Adrenal gland (tissue), 12 donors: ENCODE results near the gene ATE1. TPM values are rescaled to one million over a fixed set of nuclear protein-coding genes. Genes with fewer than 3 reads are reported as not detected.
"Not testable (repeated sequence)": the region's sequence is repeated elsewhere in the genome, so short reads cannot be mapped to it uniquely, and the experiment has no call there.

Source experiments
- DNase-seq, 7 donors: peaks; one replicate each; pipeline ENCODE4 v3.0.0-alpha.2; 2019 to 2020
- H3K27ac ChIP-seq, 5 donors: fragments of 200-600 bp; sonication (generic) in 4 of 5; 1 replicate in 3 of 5; 2 replicates in 2 of 5; pipeline versions ENCODE4 v1.5.1 to v1.8.0; 2016 to 2020; ENCODE audit warnings: mild to moderate bottlenecking in 1 of 5
- H3K27me3 ChIP-seq: fragments of 200-600 bp; 2 replicates; pipeline ENCODE4 v1.8.0; 2021
- H3K36me3 ChIP-seq, 2 donors: fragments of 200-600 bp; replicated peaks in 1 of 2; 1 replicate in 1 of 2; 2 replicates in 1 of 2; pipeline versions ENCODE4 v1.5.1 to v1.8.0; 2018 to 2022
- H3K4me1 ChIP-seq, 2 donors: fragments of 200-600 bp; replicated peaks in 1 of 2; 1 replicate in 1 of 2; 2 replicates in 1 of 2; pipeline versions ENCODE4 v1.5.1 to v1.8.0; 2018 to 2021
- H3K4me3 ChIP-seq, 4 donors: fragments of 200-600 bp; sonication (generic) in 3 of 4; one replicate each; pipeline ENCODE4 v1.5.1; 2016 to 2018
- H3K9me3 ChIP-seq, 3 donors: fragments of 200-600 bp; sonication (generic) in 1 of 3; replicated peaks in 1 of 3; 1 replicate in 2 of 3; 2 replicates in 1 of 3; pipeline versions ENCODE4 v1.5.1 to v1.8.0; 2016 to 2021
- POLR2A ChIP-seq, 2 donors: fragments of 450-650 bp; IDR thresholded peaks; one replicate each; pipeline ENCODE4 v1.6.1; 2017; ENCODE audit warnings: antibody characterized with exemption in 2 of 2, mild to moderate bottlenecking in 2 of 2, moderate library complexity in 1 of 2
- WGBS, 4 donors: extraction: QIAGEN DNeasy Blood & Tissue Kit in 2 of 4; methylation state at CpG; one replicate each; pipeline versions ENCODE4 v1.1.5 to v1.1.7; 2013 to 2017; 5-methylcytosine and 5-hydroxymethylcytosine counted together
- intact Hi-C, 2 donors: fragments of 100-400 bp; cut with DNase I; formaldehyde crosslinking; loops; one replicate each; pipeline versions ENCODE4 v1.14.1 to v1.15.0; 2022 to 2023
- polyA plus RNA-seq, 3 donors: library from polyadenylated mRNA; stranded (reverse); fragments of 200-250 nt in 2 of 3; fragments of 350-450 nt in 1 of 3; fragmentation: Illumina TruSeq in 1 of 3; extraction: RNeasy Lipid Tissue Mini Kit (QIAGEN cat#74804) in 1 of 3; gene quantifications; one replicate each; pipeline ENCODE4 v1.2.3, GENCODE V29; 2013 to 2014
- total RNA-seq, 9 donors: library from RNA; depleted of rRNA in 4 of 9; stranded (reverse); fragments of >200 nt in 4 of 9; fragments of 120-200 nt in 1 of 9; fragmentation: NEBNext Ultra II Directional in 1 of 9; extraction: Animal tissue kit (Norgen Biotek cat#: 25700) in 1 of 9; gene quantifications; one replicate each; pipeline versions ENCODE4 v1.1.0 to v1.2.4, GENCODE V29; 2013 to 2023
- TF ChIP-seq, protein P1 (sequence below), 6 experiments: fragments of 450-650 bp in 4 of 6; fragments of 200-600 bp in 2 of 6; sonication (generic) in 1 of 6; IDR thresholded peaks; 1 replicate in 5 of 6; 2 replicates in 1 of 6; pipeline versions ENCODE4 v1.5.1 to v1.8.0; 2016 to 2021; ENCODE audit warnings: antibody characterized with exemption in 6 of 6, mild to moderate bottlenecking in 2 of 6, moderate library complexity in 1 of 6
- donor health status: healthy with polysubstance abuse.
- donor health status: Bipolar disorder and iron deficiency.
- donor health status: DM: yes; HTN: yes; CAD: no.
- donor health status: DM: no; HTN: no; CAD: no.
- donor health status: DM: no; HTN: no; CAD: no.
- donor health status: DM: yes; HTN: yes; CAD: no.

The ATE1 gene
- total and polyA plus RNA-seq, 12 donors = 4.2 to 53.7 (median 31.9) TPM

DNA sequence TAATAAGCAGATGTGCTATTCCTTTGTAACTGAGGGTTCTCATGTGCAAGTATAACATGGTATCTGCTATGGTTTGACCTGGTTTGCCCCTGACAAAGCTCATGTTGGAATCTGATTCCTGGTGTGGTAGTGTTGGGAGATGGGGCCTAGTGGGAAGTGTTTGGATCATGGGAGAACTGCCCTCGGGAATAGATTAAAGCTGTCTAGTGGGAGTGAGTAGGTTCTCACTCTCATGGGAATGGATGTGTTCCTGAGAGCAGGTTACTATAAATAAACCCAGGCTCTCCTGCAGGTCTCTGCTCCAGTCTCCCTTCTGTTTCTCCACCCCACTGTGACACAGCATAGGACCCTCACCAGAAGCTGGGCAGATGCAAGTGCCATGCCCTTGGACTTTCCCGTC lies 97.7 kb downstream of the ATE1 start:
- Histone ChIP-seq H3K27me3 (no peaks in the 10 kb centered on the region), H3K9me3 (no peaks in the 10 kb centered on the region), H3K27ac (no peak overlapping the region), H3K4me3 (no peak overlapping the region), H3K36me3 (no peaks in the 10 kb centered on the region), H3K4me1 (no peaks in the 10 kb centered on the region)
- intact Hi-C loops = no loop called here
- no peak for DNase-seq
- WGBS, 4 donors = 92 to 98% (median 96%) methylated on average over 2 of the region's 2 CpGs
- TF ChIP-seq, protein P1, sequence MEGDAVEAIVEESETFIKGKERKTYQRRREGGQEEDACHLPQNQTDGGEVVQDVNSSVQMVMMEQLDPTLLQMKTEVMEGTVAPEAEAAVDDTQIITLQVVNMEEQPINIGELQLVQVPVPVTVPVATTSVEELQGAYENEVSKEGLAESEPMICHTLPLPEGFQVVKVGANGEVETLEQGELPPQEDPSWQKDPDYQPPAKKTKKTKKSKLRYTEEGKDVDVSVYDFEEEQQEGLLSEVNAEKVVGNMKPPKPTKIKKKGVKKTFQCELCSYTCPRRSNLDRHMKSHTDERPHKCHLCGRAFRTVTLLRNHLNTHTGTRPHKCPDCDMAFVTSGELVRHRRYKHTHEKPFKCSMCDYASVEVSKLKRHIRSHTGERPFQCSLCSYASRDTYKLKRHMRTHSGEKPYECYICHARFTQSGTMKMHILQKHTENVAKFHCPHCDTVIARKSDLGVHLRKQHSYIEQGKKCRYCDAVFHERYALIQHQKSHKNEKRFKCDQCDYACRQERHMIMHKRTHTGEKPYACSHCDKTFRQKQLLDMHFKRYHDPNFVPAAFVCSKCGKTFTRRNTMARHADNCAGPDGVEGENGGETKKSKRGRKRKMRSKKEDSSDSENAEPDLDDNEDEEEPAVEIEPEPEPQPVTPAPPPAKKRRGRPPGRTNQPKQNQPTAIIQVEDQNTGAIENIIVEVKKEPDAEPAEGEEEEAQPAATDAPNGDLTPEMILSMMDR (IDR thresholded peaks at IDR 0.05) = no peak
- no peak for TF ChIP-seq POLR2A (IDR thresholded peaks at IDR 0.05)

DNA sequence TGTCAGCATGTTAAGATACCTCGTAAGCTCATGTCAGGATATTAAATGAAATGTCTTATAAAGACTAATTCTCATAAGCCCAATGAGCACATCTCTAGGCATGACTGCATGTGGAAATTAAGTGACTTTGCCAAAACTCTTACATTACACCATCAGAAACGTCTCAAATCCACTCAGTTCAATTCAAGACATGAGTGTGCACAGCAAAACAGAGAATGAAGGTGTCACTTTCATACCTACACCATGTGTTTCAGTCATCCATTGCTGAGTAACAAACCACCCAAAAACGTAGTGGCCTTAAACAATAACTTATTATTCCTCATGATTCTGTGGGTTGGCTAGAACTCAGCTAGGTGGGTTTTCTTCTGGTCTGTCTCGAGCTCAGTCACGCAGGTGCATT lies 99.8 kb downstream of the ATE1 start:
- TF ChIP-seq, protein P1 (IDR thresholded peaks at IDR 0.05) = no peak
- no peak for TF ChIP-seq POLR2A (IDR thresholded peaks at IDR 0.05)
- Histone ChIP-seq H3K36me3 (no peaks in the 10 kb centered on the region), H3K27ac (no peak overlapping the region), H3K4me1 (peaks cover 0 to 5% of the 10 kb centered on the region in 2 donors), H3K27me3 (no peaks in the 10 kb centered on the region), H3K4me3 (no peak overlapping the region), H3K9me3 (no peaks in the 10 kb centered on the region)
- intact Hi-C loops = no loop called here
- 90 to 96% (median 94%) methylated on average over 5 of the region's 5 CpGs for WGBS, 4 donors
- no peak for DNase-seq

DNA sequence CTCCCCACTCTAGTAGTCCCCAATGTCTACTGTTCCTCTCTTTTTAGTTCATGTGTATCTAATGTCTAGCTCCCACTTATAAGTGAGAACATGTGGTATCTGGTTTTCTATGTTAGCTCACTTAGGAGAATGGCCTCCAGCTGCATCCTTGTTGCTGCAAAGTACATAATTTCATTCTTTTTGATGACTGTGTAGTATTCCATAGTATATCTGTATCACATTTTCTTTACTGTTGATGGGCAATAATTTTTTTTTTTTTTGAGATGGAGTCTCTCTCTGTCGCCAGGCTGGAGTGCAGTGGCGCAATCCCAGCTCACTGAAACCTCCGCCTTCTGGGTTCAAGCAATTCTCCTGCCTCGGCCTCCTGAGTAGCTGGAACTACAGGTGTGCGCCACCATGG lies 101.1 kb downstream of the ATE1 start:
- 93 to 100% (median 98%) methylated on average over 5 of the region's 5 CpGs for WGBS, 4 donors
- intact Hi-C loops, H3K9me3 ChIP-seq, H3K36me3 ChIP-seq, DNase-seq, H3K4me1 ChIP-seq, H3K4me3 ChIP-seq, H3K27ac ChIP-seq, H3K27me3 ChIP-seq: not testable (repeated sequence)

DNA sequence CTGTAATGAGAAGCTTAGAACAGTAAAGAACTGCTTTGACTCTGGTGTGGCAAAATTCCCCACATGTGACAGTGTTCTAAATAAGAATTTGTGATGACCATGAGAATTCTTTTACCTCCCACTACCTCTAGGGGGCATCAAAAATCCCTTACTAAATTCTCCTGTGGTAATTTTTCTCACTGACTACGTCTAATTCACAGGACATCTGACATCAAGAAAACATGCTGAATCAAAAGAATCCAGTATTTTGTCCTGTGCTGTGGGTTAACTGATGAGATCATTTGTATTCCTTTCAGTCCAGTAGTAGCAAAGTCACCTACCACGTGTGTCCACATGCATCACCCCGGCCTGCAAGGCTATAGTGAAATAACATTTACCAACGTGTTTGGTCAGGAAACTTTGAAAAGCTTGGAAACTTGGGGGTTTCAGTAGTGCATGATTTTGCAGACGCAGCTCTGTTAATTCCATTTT lies 103.8 kb downstream of the ATE1 start:
- no peaks in the 10 kb centered on the region for H3K36me3 ChIP-seq
- intact Hi-C loops = no loop called here
- H3K4me3 ChIP-seq = no peak overlapping the region
- H3K27me3 ChIP-seq = no peaks in the 10 kb centered on the region
- DNase-seq = peak in 2 of 7 donors; percentile 8 to 15
- WGBS, 4 donors = 67 to 81% (median 67%) methylated on average over 5 of the region's 5 CpGs
- no peak overlapping the region for H3K27ac ChIP-seq
- H3K4me1 ChIP-seq = peaks cover 0 to 5% of the 10 kb centered on the region in 2 donors
- H3K9me3 ChIP-seq = no peaks in the 10 kb centered on the region
- TF ChIP-seq, protein P1 (IDR thresholded peaks at IDR 0.05) = peak; percentile 50 to 74 (median 62)
- TF ChIP-seq POLR2A (IDR thresholded peaks at IDR 0.05) = no peak

DNA sequence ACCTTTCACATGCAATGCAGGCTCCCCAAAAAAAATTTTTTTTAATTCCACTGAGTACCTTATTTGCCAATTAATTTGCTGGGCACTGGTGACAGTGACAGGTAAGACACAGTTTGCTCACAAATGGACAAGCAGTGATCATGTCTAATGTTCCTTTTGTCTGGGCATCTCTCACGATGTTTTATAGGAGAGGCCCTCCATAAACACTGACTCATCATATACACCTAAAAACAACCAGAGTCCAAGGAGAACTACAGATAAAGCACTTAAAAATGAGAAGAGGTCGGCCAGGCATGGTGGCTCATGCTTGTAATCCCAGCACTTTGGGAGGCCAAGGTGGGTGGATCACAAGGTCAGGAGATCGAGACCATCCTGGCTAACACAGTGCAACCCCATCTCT lies 105.1 kb downstream of the ATE1 start:
- Histone ChIP-seq H3K36me3 (no peaks in the 10 kb centered on the region), H3K4me1 (peaks cover 0 to 5% of the 10 kb centered on the region in 2 donors), H3K9me3 (no peaks in the 10 kb centered on the region), H3K27ac (no peak overlapping the region), H3K4me3 (no peak overlapping the region), H3K27me3 (no peaks in the 10 kb centered on the region)
- DNase-seq = no peak
- intact Hi-C loops = no loop called here
- 87 to 97% (median 93%) methylated on average over 3 of the region's 3 CpGs for WGBS, 4 donors
- TF ChIP-seq, protein P1 (IDR thresholded peaks at IDR 0.05) = no peak
- no peak for TF ChIP-seq POLR2A (IDR thresholded peaks at IDR 0.05)
